ENCODE measurements around the gene CSK.
A peak's percentile ranks its signal among the peaks of the same experiment; 100 is the strongest.
"Not testable (repeated sequence)": the region's sequence is repeated elsewhere in the genome, so short reads cannot be mapped to it uniquely, and the experiment has no call there.

The CSK gene

GRCh38 chr15:74781431-74782258, at the start of gene CSK:
TSS of gene CSK (plus strand) at chr15:74782080. CDS start at chr15:74798298, 16,218 bp downstream.
- DNase-seq (ENCODE audit: low spot score), result peak; percentile 96

- no peak for DNase-seq (ENCODE audit: low spot score)
Observed at GRCh38 chr15:74732846-74733245, 49.0 kb upstream of the CSK start.

DNA sequence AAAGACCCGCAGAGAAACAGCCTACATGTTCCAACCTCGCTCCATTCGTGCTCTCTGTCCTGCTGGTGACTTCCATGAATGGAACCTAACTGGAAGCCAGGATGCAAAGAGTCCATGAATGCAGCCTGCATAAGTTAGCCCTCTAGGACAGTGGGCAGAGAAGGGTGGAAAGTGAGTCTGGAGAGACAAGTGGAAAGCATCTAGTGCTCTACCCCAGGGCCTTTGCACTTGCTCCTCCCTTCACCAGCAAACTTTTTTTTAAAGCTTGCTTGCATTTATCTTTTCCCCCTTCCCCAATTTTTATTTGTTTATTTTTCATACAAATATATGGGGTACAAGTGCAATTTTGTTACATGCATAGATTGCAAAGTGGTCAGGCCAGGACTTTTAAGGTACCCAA, 48.6 kb upstream of the CSK start:
- no peak for DNase-seq (ENCODE audit: low spot score)

DNA sequence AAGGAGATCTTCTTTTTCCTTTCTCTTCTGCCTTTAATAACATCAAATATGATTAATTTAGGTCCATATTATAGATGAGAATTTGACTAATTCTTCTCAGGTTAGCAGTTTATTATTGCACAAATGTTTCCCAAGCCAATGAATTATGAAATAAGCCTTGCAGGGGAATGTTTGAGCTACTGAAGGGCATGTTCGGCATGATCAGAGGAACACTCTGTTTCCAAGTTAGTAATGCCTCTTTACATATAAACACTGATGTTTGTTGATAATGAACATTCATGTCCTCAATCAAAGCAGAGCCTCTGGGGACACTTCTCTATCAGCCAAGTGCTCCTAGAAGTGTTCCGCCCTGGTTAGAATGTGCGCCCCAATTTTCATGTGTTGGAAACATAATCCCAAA, 46.6 kb upstream of the CSK start:
- DNase-seq (ENCODE audit: low spot score), result no peak

- DNase-seq (ENCODE audit: low spot score), result not testable (repeated sequence)
Observed at GRCh38 chr15:74738239-74738638, 43.6 kb upstream of the CSK start.

GRCh38 chr15:74742422-74742821, 39.5 kb upstream of the CSK start:
- no peak for DNase-seq (ENCODE audit: low spot score)

DNA sequence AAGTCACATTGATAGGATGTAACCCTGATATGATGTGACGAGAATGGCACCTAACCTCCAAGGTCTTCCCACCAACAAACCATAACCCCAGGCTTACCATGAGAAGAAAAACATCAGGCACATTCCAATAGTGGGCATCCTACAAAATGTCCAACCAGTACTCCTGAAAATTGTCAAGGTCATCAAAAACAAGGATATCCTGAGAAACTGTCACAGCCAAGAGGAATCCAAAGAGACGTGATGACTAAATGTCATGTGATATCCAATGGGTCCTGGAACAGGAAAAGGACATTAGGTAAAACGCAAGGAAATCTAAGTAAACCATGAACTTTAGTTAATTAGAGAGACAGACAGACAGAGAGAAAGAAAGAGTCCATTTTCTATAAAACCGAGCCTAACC, 35.5 kb upstream of the CSK start:
- no peak for DNase-seq (ENCODE audit: low spot score)

DNA sequence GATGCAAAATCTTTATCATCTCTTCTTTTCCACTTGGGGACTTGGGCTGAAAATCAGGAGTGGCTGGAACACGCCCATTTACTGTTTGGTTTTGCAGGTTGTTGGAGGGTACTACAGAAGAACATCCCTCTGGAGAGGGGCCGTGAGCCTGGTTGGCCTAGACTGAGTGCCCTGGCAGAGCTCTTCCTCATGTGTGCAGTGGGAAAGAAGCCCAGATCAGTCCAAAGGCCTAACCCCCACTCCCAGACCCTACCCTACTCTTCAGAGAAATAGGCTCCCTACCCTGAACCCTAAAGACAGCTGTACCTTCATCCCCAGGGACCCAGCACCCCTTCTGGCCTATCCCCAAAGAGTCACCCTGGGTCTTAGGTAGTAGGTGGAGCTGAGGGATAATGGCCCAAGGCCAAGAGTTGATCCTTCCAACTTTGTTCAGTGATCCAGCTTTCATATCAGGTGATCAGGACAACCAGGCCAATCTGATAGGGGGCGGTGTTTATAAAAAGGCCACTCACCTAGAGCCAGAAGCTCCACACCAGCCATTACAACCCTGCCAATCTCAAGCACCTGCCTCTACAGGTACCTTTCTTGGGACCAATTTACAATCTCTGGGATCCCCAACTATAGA, 33.4 kb upstream of the CSK start, which contains the start of gene CYP1A2:
CYP1A2 (plus strand) TSS at position 524 of the 625 bp plus-strand sequence. CDS start 894 bp downstream, outside the sequence.
- DNase-seq (ENCODE audit: low spot score), result no peak

DNA sequence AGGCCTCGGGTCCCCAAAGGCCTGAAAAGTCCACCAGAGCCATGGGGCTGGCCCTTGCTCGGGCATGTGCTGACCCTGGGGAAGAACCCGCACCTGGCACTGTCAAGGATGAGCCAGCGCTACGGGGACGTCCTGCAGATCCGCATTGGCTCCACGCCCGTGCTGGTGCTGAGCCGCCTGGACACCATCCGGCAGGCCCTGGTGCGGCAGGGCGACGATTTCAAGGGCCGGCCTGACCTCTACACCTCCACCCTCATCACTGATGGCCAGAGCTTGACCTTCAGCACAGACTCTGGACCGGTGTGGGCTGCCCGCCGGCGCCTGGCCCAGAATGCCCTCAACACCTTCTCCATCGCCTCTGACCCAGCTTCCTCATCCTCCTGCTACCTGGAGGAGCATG, 32.0 kb upstream of the CSK start:
- no peak for DNase-seq (ENCODE audit: low spot score)

GRCh38 chr15:74750751-74751150, 31.1 kb upstream of the CSK start:
- DNase-seq (ENCODE audit: low spot score), result no peak

- no peak for DNase-seq (ENCODE audit: low spot score)
Observed at GRCh38 chr15:74752011-74752410, 29.9 kb upstream of the CSK start.

- DNase-seq (ENCODE audit: low spot score), result no peak
Observed at GRCh38 chr15:74752531-74752930, 29.3 kb upstream of the CSK start.

DNA sequence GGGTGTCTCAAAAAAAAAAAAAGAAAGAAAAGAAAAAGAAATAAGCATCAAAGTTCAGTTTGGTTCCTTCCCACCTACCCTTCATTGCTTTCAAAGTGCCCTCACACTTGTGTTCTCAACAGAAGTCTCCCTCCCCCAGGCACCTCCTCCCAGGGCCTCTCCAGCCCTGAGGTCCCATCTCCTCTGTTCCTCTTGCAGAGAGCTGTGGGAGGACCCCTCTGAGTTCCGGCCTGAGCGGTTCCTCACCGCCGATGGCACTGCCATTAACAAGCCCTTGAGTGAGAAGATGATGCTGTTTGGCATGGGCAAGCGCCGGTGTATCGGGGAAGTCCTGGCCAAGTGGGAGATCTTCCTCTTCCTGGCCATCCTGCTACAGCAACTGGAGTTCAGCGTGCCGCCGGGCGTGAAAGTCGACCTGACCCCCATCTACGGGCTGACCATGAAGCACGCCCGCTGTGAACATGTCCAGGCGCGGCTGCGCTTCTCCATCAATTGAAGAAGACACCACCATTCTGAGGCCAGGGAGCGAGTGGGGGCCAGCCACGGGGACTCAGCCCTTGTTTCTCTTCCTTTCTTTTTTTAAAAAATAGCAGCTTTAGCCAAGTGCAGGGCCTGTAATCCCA, 27.2 kb upstream of the CSK start:
- no peak for DNase-seq (ENCODE audit: low spot score)

- no peak for DNase-seq (ENCODE audit: low spot score)
Observed at GRCh38 chr15:74758736-74759135, 23.1 kb upstream of the CSK start.

GRCh38 chr15:74762791-74763150, 19.1 kb upstream of the CSK start:
- DNase-seq (ENCODE audit: low spot score), result no peak

- no peak for DNase-seq (ENCODE audit: low spot score)
Observed at GRCh38 chr15:74763416-74763815, 18.5 kb upstream of the CSK start.

GRCh38 chr15:74767167-74768098, 14.4 kb upstream of the CSK start:
- DNase-seq (ENCODE audit: low spot score), result no peak

- DNase-seq (ENCODE audit: low spot score), result peak; percentile 62
Observed at GRCh38 chr15:74768099-74768770, 13.6 kb upstream of the CSK start.

GRCh38 chr15:74768771-74769342, 13.0 kb upstream of the CSK start:
- peak; percentile 95 for DNase-seq (ENCODE audit: low spot score)

DNA sequence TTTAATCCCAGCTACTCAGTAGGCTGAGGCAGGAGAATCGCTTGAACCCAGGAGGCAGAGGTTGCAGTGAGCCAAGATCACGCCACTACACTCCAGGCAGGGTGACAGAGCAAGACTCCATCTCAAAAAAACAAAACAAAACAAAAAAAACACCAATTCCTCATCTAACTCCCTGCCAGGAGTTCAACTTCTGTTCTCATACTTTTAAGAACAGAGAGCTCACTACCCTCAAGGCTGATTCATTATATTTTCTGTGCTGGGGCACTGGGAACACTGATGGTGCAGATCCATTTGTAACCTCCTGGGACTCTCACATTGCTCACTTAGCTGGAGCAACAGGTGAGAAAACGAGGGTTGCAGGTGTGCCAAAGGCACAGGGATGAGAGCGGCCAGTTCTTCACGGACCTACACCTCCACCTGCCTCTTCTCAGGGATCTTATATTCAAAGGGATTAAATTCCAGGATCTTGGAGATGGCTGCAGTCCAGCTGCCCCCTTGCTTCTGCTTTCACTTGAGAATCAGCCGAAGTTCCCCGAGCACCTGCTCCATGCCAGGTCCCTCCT, 12.3 kb upstream of the CSK start:
- DNase-seq (ENCODE audit: low spot score), result no peak

Data from HuH-7.5 (cell line).